GM21723 (cell line): Measurements from ENCODE around the gene TPM2.
A peak's percentile ranks its signal among the peaks of the same experiment; 100 is the strongest.

Experiments used
- ATAC-seq: cut with Tn5 transposase; IDR thresholded peaks from one replicate; pipeline ENCODE4 v1.9.1; 2021; ENCODE audit warnings: mild to moderate bottlenecking, moderate library complexity; ENCODE audit not compliant: unreplicated experiment

TPM2 gene

GRCh38 chr9:35689542-35690293 is at the start of gene TPM2:
TSS of gene TPM2 (minus strand) at chr9:35689925. CDS start at chr9:35689817, 108 bp downstream.
- no peak for ATAC-seq

GRCh38 chr9:35738924-35739323 is 49.2 kb upstream of the TPM2 start:
- no peak for ATAC-seq

GRCh38 chr9:35738186-35738585 is 48.5 kb upstream of the TPM2 start:
- ATAC-seq, result no peak

- no peak for ATAC-seq
These were observed 47.4 kb upstream of the TPM2 start for GRCh38 chr9:35737143-35737542.

GRCh38 chr9:35736201-35736633 is 46.5 kb upstream of the TPM2 start:
- no peak for ATAC-seq

- no peak for ATAC-seq
These were observed 44.4 kb upstream of the TPM2 start for GRCh38 chr9:35734096-35734495.

- peak; percentile 4 for ATAC-seq
These were observed 43.2 kb upstream of the TPM2 start for GRCh38 chr9:35732800-35733541.

- ATAC-seq, result peak; percentile 82
These were observed 42.6 kb upstream of the TPM2 start, which contains the start of the genes CREB3 and TLN1 for GRCh38 chr9:35732185-35732799. TSS of gene CREB3 (plus strand) at chr9:35732666. CDS start at chr9:35732773, 107 bp downstream. TSS of gene TLN1 (minus strand) at chr9:35732195. CDS start at chr9:35725694, 6,501 bp downstream.

- no peak for ATAC-seq
These were observed 41.9 kb upstream of the TPM2 start for GRCh38 chr9:35731415-35732184.

GRCh38 chr9:35730486-35730854 is 40.7 kb upstream of the TPM2 start:
- no peak for ATAC-seq

GRCh38 chr9:35729700-35730485 is 40.2 kb upstream of the TPM2 start:
- no peak for ATAC-seq

- no peak for ATAC-seq
These were observed 39.4 kb upstream of the TPM2 start for GRCh38 chr9:35729101-35729500.

- ATAC-seq, result no peak
These were observed 38.6 kb upstream of the TPM2 start for GRCh38 chr9:35728041-35728971.

- ATAC-seq, result no peak
These were observed 37.9 kb upstream of the TPM2 start for GRCh38 chr9:35727676-35728040.

- ATAC-seq, result no peak
These were observed 37.2 kb upstream of the TPM2 start for GRCh38 chr9:35726931-35727330.

- ATAC-seq, result no peak
These were observed 35.6 kb upstream of the TPM2 start for GRCh38 chr9:35725362-35725761.

- ATAC-seq, result no peak
These were observed 34.2 kb upstream of the TPM2 start for GRCh38 chr9:35723908-35724307.

- no peak for ATAC-seq
These were observed 33.7 kb upstream of the TPM2 start for GRCh38 chr9:35723426-35723825.

GRCh38 chr9:35719546-35719945 is 29.8 kb upstream of the TPM2 start:
- ATAC-seq, result no peak
